NCI-H345 treated with DMSO at 0.1 percent for 48 hours (cell line): ENCODE results near the gene DHX35.
"Not testable (repeated sequence)": the region's sequence is repeated elsewhere in the genome, so short reads cannot be mapped to it uniquely, and the experiment has no call there.

ENCODE experiments used
- DNase-seq: peaks from one replicate; lab custom pipeline; 2025; ENCODE audit not compliant: unreplicated experiment; lab: John Stamatoyannopoulos, UW

The DHX35 gene

DNA sequence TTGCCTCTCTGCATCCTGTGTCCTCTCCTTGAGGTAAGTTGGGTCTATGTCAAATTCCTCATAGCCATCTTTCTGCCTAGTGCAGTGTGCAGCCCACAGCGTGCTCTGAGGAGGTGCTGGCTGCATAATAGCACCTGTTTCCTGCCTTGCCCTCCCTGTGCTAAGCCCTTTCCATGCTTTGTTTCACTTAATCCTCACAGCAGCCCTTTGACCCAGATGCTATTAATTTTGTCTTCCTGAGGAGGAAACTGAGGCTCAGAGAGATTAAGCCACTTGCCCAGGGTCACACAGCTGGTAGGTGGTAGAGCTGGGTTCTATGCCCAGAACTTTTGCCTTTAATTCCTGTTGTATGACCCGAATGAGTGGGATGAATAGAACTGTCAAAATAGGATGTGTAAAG lies 22.5 kb upstream of the DHX35 start:
- no peak for DNase-seq

DNA sequence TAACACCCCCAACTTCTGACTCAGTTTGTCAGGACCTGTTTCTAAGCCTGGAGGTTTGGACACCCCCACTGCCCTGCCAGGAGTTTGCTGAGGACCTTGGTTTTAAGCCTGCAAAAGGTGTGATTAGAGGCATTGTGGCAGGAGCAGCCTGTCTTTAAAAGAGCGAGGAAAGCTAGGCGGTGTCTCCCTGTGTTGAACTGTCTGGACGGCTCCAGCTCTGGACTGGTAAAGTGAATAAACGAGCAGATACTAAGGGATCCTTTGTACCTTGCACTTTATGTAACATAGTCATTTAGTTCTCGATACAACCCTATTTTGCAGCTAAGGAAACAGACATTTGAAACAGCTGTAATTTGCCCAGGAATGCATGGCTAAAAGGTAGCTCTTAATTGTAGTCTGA lies 21.5 kb upstream of the DHX35 start:
- DNase-seq: no peak

DNA sequence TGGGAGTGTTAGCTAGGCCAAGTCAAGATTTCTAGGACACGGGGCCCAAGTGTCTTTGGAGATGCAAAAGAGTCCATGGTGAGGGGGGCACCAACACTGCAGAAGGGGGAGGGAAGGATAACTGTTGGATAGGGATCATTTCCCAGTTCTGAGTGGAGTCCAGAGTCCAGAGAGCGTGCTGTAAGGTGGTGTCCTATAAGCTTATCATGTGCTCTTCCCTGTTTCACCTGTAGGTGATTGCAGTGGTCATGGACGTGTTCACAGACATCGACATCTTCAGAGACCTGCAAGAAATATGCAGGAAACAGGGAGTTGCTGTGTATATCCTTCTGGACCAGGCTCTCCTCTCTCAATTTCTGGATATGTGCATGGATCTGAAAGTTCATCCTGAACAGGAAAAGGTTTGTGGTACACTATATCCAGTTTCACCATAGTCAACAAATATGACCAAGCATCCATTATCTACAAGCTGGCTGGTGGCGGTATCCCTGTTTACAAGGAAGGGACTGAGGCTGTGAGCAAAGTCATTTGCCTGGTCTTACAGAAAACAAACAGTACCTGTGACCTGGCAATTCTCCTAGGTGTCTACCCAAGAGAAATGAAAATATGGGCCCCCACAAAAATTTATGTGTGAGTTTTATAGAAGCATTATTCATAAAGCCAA lies 20.3 kb upstream of the DHX35 start:
- DNase-seq: no peak

DNA sequence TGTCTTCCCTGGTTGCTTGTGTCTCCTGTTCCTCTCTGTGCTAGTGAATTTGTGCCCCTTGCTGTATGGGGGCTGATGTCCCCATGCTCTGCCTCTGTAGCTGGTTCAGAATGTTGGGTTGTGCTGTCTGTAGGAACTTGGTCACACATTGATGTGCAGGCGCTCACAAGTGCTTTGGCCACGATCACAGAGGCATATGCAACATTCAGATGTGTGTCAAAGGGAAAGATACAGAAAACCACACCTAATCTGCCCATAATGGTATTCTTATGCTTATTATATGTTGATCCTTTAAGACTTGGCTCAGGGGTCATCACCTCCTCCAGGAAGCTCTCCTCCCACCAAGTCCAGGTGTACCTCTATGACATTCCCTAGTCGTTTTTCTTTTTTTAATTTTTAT lies 17.1 kb upstream of the DHX35 start:
- no peak for DNase-seq

DNA sequence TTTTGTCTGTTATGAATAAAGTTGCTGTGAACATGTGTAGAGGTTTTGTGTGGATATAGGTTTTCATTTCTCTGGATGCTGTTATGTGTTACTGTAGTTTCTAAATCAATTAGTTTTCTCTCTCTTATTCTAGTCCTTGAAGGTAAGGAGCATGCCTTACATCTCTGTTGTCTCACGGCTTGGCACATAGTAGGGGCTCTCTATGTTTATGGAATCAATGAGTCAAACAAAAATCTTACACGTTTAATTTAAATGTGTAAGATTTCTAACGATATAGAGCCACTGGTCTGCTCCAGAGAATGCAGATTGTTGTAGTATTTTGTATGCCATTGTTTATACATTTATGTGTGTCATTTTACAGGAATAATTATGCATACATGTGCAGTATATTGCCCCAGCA lies 15.3 kb upstream of the DHX35 start:
- no peak for DNase-seq

DNA sequence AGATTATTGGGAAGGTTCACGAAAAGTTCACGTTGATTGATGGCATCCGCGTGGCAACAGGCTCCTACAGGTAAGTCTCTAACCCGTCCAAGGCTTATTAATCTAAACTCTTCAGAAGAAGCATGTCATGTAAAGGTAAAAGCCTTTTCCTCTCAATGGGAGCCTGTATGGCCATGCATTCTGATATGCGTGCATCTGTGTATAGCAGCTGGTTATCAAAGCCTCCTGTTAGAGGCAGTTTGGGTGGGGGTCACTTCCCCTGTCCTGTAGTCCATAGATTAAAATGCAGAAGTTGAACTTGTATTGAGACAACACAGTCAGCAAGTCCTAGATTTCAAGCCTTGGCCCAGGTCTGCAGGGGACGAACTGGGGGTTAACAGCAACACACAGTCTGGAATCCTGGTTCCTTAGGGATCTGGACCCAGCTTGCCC lies 14.2 kb upstream of the DHX35 start:
- no peak for DNase-seq

DNA sequence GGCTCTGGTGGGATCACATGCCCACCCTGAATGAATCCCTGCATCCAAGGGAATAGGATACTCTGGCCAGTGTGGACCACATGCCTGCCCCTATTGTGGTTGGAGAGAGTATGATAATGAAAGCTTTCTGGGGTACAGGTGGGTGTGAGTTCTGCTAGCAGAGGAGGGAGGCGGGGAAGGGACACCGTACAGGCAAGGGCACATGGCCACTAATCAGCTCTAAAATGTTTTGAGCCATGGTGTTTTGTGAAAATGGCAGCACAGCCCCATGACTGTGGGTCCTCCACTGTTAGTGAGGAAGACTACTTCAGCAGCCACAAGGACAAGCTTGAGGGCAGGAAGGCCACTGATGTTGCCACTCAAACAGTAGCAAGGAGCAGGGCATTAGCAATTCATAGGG lies 11.9 kb upstream of the DHX35 start:
- no peak for DNase-seq

DNA sequence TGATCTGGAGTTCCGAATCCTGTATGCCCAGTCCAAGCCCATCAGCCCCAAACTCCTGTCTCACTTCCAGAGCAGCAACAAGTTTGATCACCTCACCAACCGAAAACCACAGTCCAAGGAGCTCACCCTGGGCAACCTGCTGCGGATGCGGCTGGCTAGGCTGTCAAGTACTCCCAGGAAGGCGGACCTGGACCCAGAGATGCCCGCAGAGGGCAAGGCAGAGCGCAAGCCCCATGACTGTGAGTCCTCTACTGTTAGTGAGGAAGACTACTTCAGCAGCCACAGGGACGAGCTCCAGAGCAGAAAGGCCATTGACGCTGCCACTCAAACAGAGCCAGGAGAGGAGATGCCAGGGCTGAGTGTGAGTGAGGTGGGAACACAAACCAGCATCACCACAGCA lies 10.5 kb upstream of the DHX35 start:
- DNase-seq: no peak

DNA sequence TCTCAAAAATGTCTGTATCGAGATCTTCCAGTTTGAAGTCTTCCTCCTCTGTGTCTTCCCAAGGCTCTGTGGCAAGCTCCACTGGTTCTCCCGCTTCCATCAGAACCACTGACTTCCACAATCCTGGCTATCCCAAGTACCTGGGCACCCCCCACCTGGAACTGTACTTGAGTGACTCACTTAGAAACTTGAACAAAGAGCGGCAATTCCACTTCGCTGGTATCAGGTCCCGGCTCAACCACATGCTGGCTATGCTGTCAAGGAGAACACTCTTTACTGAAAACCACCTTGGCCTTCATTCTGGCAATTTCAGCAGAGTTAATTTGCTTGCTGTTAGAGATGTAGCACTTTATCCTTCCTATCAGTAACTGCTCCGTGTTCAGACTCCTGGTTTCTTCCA lies 10.0 kb upstream of the DHX35 start:
- no peak for DNase-seq

DNA sequence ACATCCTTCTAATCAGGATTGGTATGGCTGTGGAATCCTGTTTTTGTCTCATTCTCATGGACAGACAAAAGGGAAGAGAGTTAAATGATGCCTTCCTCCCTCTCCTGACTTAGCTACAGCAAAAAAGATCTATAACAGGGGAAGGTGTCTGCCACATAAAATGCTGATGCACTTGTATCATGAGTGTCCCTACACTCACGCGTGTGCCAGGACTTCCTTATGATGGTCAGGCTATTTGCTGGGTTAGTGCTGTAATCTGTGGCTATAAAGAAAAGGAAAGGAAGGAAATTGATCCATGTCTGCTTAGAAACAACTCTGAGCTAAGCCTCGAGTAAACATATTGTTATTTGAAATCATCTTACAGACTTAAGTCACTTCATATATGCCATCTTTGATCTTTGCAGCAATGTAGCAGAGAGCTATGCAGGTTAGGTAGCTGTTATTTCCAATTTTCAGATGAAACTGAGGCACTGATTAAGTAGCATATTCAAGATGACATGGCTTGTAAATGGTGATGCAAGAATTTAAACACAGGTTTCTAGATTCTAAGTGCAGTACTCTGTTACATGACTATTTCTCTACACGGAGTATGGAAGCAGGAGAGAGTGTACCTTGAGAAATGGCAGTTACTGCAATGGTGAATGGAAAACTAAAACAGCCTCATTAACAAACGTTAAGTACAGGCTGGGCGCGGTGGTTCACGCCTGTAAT lies 8.4 kb upstream of the DHX35 start:
- DNase-seq: no peak

DNA sequence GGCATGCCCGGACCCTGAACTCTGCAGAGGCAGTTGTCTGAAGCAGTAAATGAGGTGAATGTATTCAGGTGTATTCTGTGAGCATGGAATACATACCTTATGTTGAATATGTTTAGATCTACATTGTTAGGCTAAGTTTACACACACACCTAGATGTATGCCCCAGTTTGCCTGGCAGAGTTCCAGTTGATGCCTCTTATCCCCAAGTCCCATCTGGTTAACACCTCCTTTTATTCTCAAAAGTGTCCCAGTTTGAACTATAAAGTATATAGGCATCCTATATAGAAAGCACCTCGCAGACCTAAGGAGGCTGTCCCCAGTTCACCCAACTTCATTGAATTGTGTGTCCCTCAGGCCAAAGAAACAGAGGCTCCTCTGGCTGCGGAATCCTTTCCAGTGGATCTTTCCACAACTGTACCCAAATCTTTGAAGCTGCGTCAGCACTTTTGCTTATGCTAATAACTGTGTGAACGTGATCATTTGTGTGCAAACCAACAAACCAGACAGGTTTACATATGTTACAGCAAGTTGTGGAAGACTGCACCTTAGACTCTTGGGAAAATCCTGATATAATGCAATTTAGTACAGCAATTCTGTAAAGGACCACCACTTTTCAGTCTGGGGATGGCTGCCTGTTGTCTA lies 4.8 kb upstream of the DHX35 start:
- DNase-seq: no peak

DNA sequence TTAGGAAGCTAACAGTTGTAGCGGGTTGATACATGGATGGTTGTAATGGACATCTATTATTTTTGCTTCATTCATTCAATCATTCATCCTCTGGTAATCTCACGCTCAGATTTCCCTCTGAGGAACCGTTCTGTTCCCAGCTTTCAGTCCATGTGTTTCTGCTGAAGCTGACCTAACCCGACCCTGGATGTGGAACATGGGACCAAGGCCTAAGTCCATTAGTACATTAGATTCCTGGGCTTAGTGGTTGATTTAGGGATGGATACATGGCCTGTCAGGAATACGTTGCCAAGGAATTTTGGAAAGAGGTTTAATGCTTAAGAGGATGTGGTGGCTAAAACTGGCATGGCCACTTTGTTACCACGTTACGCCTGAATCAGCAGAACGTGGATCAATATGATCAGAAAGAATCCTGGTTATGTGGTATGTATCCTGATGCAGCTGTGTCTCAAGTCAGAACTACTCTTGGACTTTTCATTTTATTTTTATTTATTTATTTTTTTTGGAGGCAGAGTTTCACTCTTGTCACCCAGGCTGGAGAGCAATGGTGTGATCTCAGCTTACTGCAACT lies 4.1 kb upstream of the DHX35 start:
- DNase-seq: no peak

DNA sequence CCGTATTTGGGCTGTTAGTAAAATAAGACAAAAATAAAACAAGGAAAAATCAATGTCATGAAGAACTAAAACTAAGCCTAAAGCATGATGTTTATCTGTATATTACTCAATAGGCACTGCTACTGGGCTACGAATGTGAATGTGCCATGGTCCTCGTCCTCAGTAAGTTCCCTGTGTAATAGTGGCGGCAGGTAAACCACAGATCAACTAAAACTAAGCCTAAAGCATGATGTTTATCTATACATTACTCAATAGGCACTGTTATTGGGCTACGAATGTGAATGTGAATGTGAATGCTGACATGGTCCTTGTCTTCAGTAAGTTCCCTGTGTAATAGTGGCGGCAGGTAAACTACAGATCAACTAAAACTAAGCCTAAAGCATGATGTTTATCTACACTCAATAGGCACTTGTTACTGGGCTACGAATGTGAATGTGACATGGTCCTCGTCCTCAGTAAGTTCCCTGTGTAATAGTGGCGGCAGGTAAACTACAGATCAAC lies 1.9 kb upstream of the DHX35 start:
- not testable (repeated sequence) for DNase-seq

DNA sequence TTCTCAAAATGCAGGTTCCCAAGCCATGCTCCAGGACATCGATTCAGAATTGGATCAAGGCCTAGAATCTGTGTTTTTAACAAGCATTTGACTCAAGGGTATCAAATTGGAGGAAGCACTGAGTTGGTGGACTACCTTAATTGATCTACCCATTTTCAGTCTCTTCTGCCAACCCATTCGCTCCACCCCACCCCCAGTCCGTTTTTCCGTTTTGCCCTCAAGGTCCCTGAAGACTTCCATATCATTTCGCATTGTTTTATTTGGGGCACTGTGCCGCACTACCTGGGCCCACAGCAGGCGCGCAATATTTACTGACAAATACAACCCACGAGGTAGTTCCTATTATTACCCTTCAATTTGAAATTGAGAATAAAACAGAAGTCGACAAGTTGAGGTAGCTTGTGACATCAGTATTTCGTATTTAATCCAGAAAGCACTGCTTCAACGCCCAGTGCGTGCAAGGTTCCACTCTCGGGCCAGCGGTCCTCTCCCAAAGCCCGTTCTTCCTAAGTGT lies 557 bp upstream of the DHX35 start:
- DNase-seq: no peak

DNA sequence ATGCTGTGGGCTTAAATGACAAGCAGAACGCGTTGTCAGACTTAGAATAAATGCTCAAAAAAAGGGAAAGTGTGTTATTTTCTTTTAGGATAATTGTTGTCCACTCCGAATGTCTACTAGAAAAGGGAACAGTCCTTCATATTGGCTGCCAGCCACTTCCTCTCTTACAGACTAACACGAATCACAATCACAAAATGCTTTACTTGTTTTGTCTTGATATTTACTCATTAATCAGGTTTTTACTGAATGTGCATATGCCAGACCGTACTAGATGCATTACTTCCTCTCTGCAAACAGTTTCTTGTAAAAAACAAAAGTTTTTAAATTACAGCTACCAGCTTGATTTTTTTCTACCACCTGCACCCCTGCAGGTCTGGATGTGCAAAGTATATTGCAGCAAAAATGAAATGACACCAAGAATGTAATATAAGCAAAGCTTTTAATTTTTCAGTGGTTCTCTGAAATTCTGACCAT lies 821 bp downstream of the DHX35 start:
- no peak for DNase-seq

DNA sequence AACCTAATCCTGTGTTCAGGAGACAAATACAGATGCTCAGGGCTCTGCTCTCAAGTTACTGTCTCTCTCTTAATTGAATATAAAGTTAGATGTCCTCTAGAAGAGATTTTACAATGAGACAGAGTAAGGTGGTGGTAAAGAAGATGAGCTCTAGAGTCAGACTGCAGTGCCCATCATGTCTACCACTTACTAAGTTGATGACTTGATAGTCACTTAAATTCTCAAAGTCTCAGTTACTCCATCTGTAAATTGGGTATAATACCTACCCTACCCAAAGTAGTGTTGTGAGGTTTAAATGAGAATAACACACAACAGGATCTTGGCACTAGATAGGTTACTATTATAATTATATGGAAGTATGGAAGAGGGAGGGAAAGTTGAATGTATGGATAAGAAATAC lies 1.6 kb downstream of the DHX35 start:
- DNase-seq: no peak

DNA sequence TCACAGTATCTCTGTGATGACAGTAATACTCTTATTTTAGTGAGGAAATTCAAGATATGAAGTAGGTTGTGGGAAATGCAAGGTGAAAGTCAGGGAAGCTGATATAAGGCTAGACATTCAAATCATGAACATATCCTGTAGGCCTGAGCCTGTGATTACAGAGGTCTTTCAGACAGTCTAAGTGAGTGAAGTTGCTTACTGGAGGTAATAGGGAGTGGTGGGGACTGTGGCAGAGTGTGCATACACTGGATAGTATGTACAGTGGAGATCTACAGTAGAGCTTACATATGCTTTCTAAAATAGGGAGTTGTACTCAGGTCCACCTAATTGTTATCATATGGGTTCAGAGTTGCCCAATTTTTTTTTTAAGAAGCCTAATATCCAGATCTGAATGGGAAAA lies 3.1 kb downstream of the DHX35 start:
- DNase-seq: no peak

DNA sequence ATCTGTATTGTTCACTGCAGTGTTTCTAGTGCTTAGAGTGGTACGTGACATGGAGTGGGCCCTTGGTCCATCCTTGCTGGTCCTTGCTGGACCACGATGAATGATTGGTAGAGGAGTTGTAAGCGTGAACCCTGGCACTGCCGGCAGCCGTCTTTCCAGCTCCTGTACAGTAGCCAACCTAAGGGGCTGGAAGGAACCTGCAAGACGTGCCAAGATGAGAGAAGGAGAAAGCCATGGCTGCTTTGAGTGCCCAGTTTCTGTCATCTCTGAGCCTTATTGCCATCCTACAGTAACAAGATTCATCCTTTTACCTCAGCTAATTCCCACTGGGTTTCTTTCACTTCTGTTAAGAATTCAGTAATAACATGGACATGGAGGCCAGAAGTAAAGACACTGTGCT lies 5.9 kb downstream of the DHX35 start:
- no peak for DNase-seq

DNA sequence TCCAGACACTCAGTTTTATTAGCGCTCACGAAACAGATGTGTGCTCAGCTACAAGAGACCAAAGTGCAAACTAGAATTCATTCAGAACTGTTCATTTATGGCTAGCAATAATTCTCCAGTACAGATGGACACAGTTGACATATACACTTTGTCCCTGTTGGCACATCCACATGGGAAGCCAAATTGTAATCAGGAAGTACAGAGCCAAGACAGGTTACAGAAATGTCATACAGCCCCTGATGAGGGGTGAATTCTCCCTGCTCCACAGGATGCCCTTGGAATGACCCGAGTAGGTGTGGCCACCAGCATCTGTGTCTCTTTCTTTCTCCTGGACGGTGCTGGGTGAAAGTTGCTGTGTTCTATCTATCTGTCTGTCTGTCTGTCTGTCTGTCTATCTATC lies 7.6 kb downstream of the DHX35 start:
- no peak for DNase-seq

DNA sequence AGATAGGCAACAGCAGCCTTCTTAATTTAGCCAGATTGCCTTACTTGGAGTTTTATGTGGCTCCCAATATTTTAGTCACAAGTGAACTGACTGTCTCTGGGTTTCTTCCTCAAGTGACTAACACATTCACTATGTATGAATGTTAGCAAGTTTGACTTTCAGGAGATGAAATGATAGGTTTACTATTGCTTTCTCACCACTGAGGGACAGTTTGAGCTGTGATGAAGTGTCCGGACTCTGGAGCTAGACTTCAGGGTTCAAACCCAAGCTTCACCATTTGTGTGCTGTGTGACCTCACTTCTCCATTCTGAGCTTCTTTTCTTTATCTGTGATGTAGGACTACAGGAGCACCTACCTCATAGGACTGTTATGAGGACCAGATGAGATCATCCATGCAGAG lies 8.2 kb downstream of the DHX35 start:
- DNase-seq: no peak

DNA sequence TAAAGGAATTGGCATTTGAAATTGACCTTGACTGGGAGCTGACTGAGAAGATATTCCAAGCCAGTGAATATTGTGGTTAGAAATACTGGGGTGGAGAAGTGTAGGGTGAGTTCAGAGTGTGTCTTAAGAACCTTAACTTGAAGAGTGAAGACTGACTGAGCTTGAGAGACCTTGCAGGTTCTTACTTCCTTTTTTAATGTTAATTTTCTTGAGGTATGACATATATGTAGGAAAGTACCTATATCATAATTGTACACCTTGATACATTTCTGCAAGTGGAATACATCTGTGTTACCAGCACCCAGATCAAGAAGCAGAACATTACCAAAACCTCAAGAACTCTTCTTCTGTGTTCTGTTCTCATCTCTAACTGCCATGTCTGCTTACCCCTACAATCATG lies 11.0 kb downstream of the DHX35 start:
- DNase-seq: no peak

DNA sequence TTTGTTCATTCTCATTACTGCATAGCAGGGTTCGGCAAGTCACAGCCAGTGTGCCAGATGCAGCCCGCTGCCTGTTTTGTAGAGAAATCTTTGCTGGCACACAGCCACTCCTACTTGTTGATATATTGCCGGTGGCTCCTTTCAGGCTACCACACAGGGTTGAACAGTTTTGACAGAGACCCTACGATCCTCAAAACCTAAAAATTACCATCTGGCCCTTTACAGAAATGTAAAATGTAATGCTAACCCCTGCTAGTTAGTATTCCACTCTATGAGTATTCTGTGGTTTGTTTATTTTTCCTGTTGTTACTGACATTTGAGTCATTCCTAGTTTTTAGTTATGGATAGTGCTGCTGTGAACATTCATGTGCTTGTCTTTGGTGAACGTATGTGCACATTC lies 11.5 kb downstream of the DHX35 start:
- no peak for DNase-seq
